BJ (cell line): ENCODE data around the gene RNF181. TPM values are rescaled to one million over a fixed set of nuclear protein-coding genes. Genes with fewer than 3 reads are reported as not detected.

Source experiments
- CTCF ChIA-PET: fragments of 350-600 bp; formaldehyde crosslinking; extraction: SDS; loops from one replicate; lab custom pipeline; 2021; ENCODE audit warnings: antibody characterized with exemption, inconsistent platforms; lab: Yijun Ruan, JAX
- POLR2A ChIA-PET: fragments of 300-600 bp; sonication (Branson Sonifier 250); formaldehyde crosslinking; extraction: SDS; loops from one replicate; lab custom pipeline; 2021; ENCODE audit warnings: antibody characterized with exemption; lab: Charles Lee
- DNase-seq: peaks from one replicate; pipeline ENCODE4 v3.0.0-alpha.2; 2011; ENCODE audit warnings: low read depth
- H3K27me3 ChIP-seq: 2 replicates; pipeline ENCODE4 v1.6.0; 2011; ENCODE audit warnings: low read length; ENCODE audit not compliant: control insufficient read depth, insufficient read depth
- H3K36me3 ChIP-seq: 2 replicates; pipeline ENCODE4 v1.5.1; 2011; ENCODE audit warnings: low read length; ENCODE audit not compliant: control insufficient read depth, insufficient read depth
- H3K4me3 ChIP-seq: 2 replicates; pipeline ENCODE4 v1.5.1; 2011; ENCODE audit warnings: low read depth, mild to moderate bottlenecking, control low read depth, low read length
- CTCF ChIP-seq: IDR thresholded peaks from 2 replicates; pipeline ENCODE4 v1.5.1; 2011; ENCODE audit warnings: low read depth, mild to moderate bottlenecking, control low read depth, inconsistent platforms, low read length, moderate library complexity; ENCODE audit not compliant: insufficient read depth
- polyA plus RNA-seq: library from polyadenylated mRNA; depleted of rRNA; stranded (reverse); fragments of >200 nt; gene quantifications from 2 replicates; pipeline ENCODE4 v1.2.3, GENCODE V29; 2011

Gene RNF181
- polyA plus RNA-seq, 1 experiment: 376 TPM

DNA sequence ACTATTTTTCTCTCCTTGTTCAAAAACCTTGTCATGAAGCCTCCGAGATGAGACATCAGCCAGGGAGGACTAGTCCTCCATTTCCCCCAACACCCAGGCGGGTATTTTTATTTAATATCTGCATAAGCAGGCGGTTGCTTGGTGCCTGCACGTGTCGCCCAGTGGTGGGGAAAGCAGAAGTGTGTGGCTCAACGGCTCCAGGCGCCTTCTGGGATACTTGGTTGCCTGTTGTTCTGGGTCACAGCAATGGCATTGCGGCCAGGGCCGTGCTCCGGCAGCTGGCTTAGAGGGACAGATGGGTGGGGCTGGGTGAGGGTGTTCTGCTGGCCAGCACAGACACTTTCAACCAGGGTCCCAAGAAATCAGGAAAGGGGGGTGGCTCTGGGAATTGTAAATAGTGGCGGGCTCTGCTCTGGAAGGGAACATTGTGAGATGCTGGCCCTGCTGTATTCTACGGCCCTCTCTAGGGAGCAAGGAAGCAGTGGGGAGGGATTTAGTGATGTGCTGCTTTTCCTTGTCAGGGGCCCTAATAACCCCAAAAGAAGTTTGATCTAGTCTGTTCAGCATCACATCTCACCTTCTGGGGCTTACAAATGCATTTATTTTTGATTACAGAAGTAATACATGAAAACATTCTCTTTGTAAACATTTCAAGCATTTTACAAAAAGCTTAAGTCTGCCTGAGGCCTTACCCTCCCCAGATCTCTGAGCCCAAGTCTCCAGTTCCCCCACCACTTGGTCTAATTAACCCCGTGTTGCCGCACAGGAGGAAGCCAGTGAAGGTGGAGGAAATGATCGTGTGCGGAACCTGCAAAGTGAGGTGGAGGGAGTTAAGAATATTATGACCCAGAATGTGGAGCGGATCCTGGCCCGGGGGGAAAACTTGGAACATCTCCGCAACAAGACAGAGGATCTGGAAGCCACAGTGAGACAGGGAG is 17.0 kb upstream of the RNF181 start:
- CTCF ChIA-PET: interaction anchor here (0.6 to 1.1 kb wide), 2 partner anchors 9 to 27 kb away, joined by 3 read pairs; no protein-coding TSS in a partner anchor
- no peaks in the 10 kb centered on the region for H3K27me3 ChIP-seq
- H3K4me3 ChIP-seq: no peak overlapping the region
- TF ChIP-seq CTCF: no peak
- no peak for DNase-seq
- H3K36me3 ChIP-seq: no peaks in the 10 kb centered on the region
- POLR2A ChIA-PET: no interaction called here

GRCh38 chr2:85579266-85579935 is 16.1 kb upstream of the RNF181 start:
- no peak for DNase-seq
- no peak overlapping the region for H3K4me3 ChIP-seq
- no peaks in the 10 kb centered on the region for H3K27me3 ChIP-seq
- POLR2A ChIA-PET: no interaction called here
- TF ChIP-seq CTCF: no peak
- CTCF ChIA-PET: interaction anchor here (1.1 kb wide), 1 partner anchor 8 kb away, joined by 3 read pairs; no protein-coding TSS in a partner anchor
- H3K36me3 ChIP-seq: no peaks in the 10 kb centered on the region

GRCh38 chr2:85580206-85580605 is 15.3 kb upstream of the RNF181 start:
- TF ChIP-seq CTCF: no peak
- ChIA-PET CTCF (no interaction called here), POLR2A (no interaction called here)
- H3K27me3 ChIP-seq: no peaks in the 10 kb centered on the region
- no peak overlapping the region for H3K4me3 ChIP-seq
- DNase-seq: no peak
- no peaks in the 10 kb centered on the region for H3K36me3 ChIP-seq

DNA sequence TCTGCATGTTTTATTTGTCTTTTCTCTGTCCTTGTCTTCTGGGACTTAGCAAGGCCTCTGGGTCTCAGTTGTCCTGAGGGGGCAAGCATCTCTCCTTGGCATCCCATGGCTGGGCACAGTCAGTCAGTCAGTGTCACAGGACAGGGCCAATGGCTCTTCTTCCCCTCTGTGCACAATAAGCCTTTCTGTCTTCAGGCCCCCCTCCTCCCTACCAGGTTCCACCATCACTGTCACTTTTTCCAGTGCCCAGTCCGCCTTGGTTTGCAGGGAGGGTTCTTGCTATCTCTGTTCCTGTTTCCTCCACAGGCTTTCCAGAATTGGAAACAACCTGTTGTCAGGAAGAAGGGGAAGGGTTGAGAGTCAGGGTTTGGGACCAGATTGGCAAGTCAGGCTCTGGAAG is 13.1 kb upstream of the RNF181 start:
- H3K4me3 ChIP-seq: no peak overlapping the region
- DNase-seq: no peak
- POLR2A ChIA-PET: no interaction called here
- TF ChIP-seq CTCF: no peak
- H3K36me3 ChIP-seq: no peaks in the 10 kb centered on the region
- CTCF ChIA-PET: no interaction called here
- no peaks in the 10 kb centered on the region for H3K27me3 ChIP-seq

DNA sequence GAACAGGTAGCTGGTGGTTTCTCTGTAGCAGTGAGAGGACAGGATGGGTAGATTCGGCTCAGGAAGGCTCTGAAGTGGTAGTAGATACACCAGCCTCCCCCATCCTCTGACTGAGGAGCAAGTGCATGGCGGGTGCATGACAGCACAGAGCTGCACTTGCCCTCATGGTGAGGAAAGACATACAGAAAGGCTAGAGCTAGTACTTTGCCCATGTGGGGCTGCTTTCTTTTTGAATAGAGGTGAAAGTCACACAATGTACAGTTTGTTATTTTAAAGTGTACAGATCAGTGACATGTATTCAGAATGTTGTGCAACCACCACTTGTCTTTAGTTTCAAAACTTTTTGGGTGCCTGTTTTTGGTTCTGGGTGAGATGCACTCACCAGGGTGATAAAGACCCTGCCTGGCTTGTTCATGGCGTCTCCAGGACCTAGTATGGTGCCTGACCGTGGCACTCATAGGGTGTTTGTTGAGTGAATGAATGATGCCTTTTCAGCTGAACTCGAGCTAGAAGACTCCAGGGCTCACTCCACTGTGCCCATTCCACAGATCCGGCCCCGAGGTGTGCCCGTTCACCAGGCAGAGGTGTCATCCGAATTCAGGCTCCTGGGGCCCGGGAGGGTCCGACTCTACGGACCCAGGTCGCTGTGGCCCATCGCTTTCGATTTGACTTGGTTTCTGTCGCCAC is 11.7 kb upstream of the RNF181 start:
- no peak for TF ChIP-seq CTCF
- CTCF ChIA-PET: interaction anchor here (0.7 to 1.6 kb wide), 2 partner anchors 8 to 27 kb away, joined by 3 to 4 read pairs; no protein-coding TSS in a partner anchor
- no peak for DNase-seq

More for the DNA sequence above, 11.7 kb upstream of the RNF181 start:
- H3K36me3 ChIP-seq: no peaks in the 10 kb centered on the region
- H3K27me3 ChIP-seq: no peaks in the 10 kb centered on the region
- POLR2A ChIA-PET: interaction anchor here (0.6 kb wide), 1 partner anchor 14 kb away, joined by 5 read pairs; no protein-coding TSS in a partner anchor
- H3K4me3 ChIP-seq: peak overlapping the region; percentile 61
